ENCODE results near the gene NXPH2.

NXPH2 gene

GRCh38 chr2:138779781-138780445 lies at the start of gene NXPH2:
Gene NXPH2, minus strand, starts transcription at chr2:138780390. Its CDS starts 149 bp downstream, at chr2:138780241.
- no peaks in the 10 kb centered on the region for H3K9me3 ChIP-seq (ENCODE audit: control insufficient read depth, insufficient read depth, low read depth, low read length)
- H3K36me3 ChIP-seq (ENCODE audit: control insufficient read depth, insufficient read depth, low read length): no peaks in the 10 kb centered on the region
- peak within 1 kb of the TSS; percentile 65 for H3K4me3 ChIP-seq (ENCODE audit: low read depth, low read length)
- peak within 1 kb of the TSS; percentile 71 for H3K9ac ChIP-seq (ENCODE audit: low read length)
- H3K27me3 ChIP-seq (ENCODE audit: control insufficient read depth, insufficient read depth, low read length): peaks cover 67% of the 10 kb centered on the region
- no peak within 1 kb of the TSS for H3K27ac ChIP-seq (ENCODE audit: low read depth, low read length)
- peaks cover 16% of the 10 kb centered on the region for H3K4me1 ChIP-seq (ENCODE audit: control insufficient read depth, insufficient read depth, low read length)

GRCh38 chr2:138829326-138829919 lies 49.2 kb upstream of the NXPH2 start:
- Histone ChIP-seq H3K9me3 (ENCODE audit: control insufficient read depth, insufficient read depth, low read depth, low read length) (no peaks in the 10 kb centered on the region), H3K27ac (ENCODE audit: low read depth, low read length) (no peak overlapping the region), H3K4me3 (ENCODE audit: low read depth, low read length) (no peak overlapping the region), H3K36me3 (ENCODE audit: control insufficient read depth, insufficient read depth, low read length) (no peaks in the 10 kb centered on the region), H3K4me1 (ENCODE audit: control insufficient read depth, insufficient read depth, low read length) (no peaks in the 10 kb centered on the region), H3K27me3 (ENCODE audit: control insufficient read depth, insufficient read depth, low read length) (no peaks in the 10 kb centered on the region), H3K9ac (ENCODE audit: low read length) (no peak overlapping the region)

- no peaks in the 10 kb centered on the region for H3K9me3 ChIP-seq (ENCODE audit: control insufficient read depth, insufficient read depth, low read depth, low read length)
- H3K9ac ChIP-seq (ENCODE audit: low read length): no peak overlapping the region
- peaks cover 5% of the 10 kb centered on the region; the same call in 1 of the 2 replicates for H3K4me1 ChIP-seq (ENCODE audit: control insufficient read depth, insufficient read depth, low read length)
- H3K4me3 ChIP-seq (ENCODE audit: low read depth, low read length): no peak overlapping the region
- H3K36me3 ChIP-seq (ENCODE audit: control insufficient read depth, insufficient read depth, low read length): no peaks in the 10 kb centered on the region
- no peak overlapping the region for H3K27ac ChIP-seq (ENCODE audit: low read depth, low read length)
- H3K27me3 ChIP-seq (ENCODE audit: control insufficient read depth, insufficient read depth, low read length): no peaks in the 10 kb centered on the region
Measured at GRCh38 chr2:138827426-138828054, 47.4 kb upstream of the NXPH2 start.

- H3K27me3 ChIP-seq (ENCODE audit: control insufficient read depth, insufficient read depth, low read length): no peaks in the 10 kb centered on the region
- no peak overlapping the region for H3K4me3 ChIP-seq (ENCODE audit: low read depth, low read length)
- no peaks in the 10 kb centered on the region for H3K9me3 ChIP-seq (ENCODE audit: control insufficient read depth, insufficient read depth, low read depth, low read length)
- no peak overlapping the region for H3K9ac ChIP-seq (ENCODE audit: low read length)
- H3K27ac ChIP-seq (ENCODE audit: low read depth, low read length): no peak overlapping the region
- peaks cover 7% of the 10 kb centered on the region; the same call in 1 of the 2 replicates for H3K4me1 ChIP-seq (ENCODE audit: control insufficient read depth, insufficient read depth, low read length)
- H3K36me3 ChIP-seq (ENCODE audit: control insufficient read depth, insufficient read depth, low read length): no peaks in the 10 kb centered on the region
Measured at GRCh38 chr2:138823666-138824065, 43.5 kb upstream of the NXPH2 start.

GRCh38 chr2:138819964-138820363 lies 39.8 kb upstream of the NXPH2 start:
- Histone ChIP-seq H3K27ac (ENCODE audit: low read depth, low read length) (no peak overlapping the region), H3K36me3 (ENCODE audit: control insufficient read depth, insufficient read depth, low read length) (no peaks in the 10 kb centered on the region), H3K4me3 (ENCODE audit: low read depth, low read length) (no peak overlapping the region), H3K9ac (ENCODE audit: low read length) (no peak overlapping the region), H3K4me1 (ENCODE audit: control insufficient read depth, insufficient read depth, low read length) (peaks cover 9% of the 10 kb centered on the region; the same call in 1 of the 2 replicates), H3K27me3 (ENCODE audit: control insufficient read depth, insufficient read depth, low read length) (no peaks in the 10 kb centered on the region), H3K9me3 (ENCODE audit: control insufficient read depth, insufficient read depth, low read depth, low read length) (no peaks in the 10 kb centered on the region)

- Histone ChIP-seq H3K4me3 (ENCODE audit: low read depth, low read length) (no peak overlapping the region), H3K27me3 (ENCODE audit: control insufficient read depth, insufficient read depth, low read length) (no peaks in the 10 kb centered on the region), H3K27ac (ENCODE audit: low read depth, low read length) (no peak overlapping the region), H3K9ac (ENCODE audit: low read length) (no peak overlapping the region), H3K4me1 (ENCODE audit: control insufficient read depth, insufficient read depth, low read length) (peaks cover 6% of the 10 kb centered on the region; the same call in 1 of the 2 replicates), H3K9me3 (ENCODE audit: control insufficient read depth, insufficient read depth, low read depth, low read length) (no peaks in the 10 kb centered on the region), H3K36me3 (ENCODE audit: control insufficient read depth, insufficient read depth, low read length) (no peaks in the 10 kb centered on the region)
Measured at GRCh38 chr2:138818556-138818955, 38.4 kb upstream of the NXPH2 start.

- no peaks in the 10 kb centered on the region for H3K36me3 ChIP-seq (ENCODE audit: control insufficient read depth, insufficient read depth, low read length)
- H3K9ac ChIP-seq (ENCODE audit: low read length): no peak overlapping the region
- 0 out of 2 replicates have a peak, but pooled peaks cover 4% of the 10 kb centered on the region for H3K4me1 ChIP-seq (ENCODE audit: control insufficient read depth, insufficient read depth, low read length)
- H3K27me3 ChIP-seq (ENCODE audit: control insufficient read depth, insufficient read depth, low read length): no peaks in the 10 kb centered on the region
- no peaks in the 10 kb centered on the region for H3K9me3 ChIP-seq (ENCODE audit: control insufficient read depth, insufficient read depth, low read depth, low read length)
- no peak overlapping the region for H3K27ac ChIP-seq (ENCODE audit: low read depth, low read length)
- no peak overlapping the region for H3K4me3 ChIP-seq (ENCODE audit: low read depth, low read length)
Measured at GRCh38 chr2:138814123-138814898, 34.1 kb upstream of the NXPH2 start.

- Histone ChIP-seq H3K9ac (ENCODE audit: low read length) (no peak overlapping the region), H3K27me3 (ENCODE audit: control insufficient read depth, insufficient read depth, low read length) (no peaks in the 10 kb centered on the region), H3K4me1 (ENCODE audit: control insufficient read depth, insufficient read depth, low read length) (no peaks in the 10 kb centered on the region), H3K4me3 (ENCODE audit: low read depth, low read length) (no peak overlapping the region), H3K27ac (ENCODE audit: low read depth, low read length) (no peak overlapping the region), H3K36me3 (ENCODE audit: control insufficient read depth, insufficient read depth, low read length) (no peaks in the 10 kb centered on the region), H3K9me3 (ENCODE audit: control insufficient read depth, insufficient read depth, low read depth, low read length) (no peaks in the 10 kb centered on the region)
Measured at GRCh38 chr2:138811431-138811830, 31.2 kb upstream of the NXPH2 start.

GRCh38 chr2:138794724-138795123 lies 14.5 kb upstream of the NXPH2 start:
- Histone ChIP-seq H3K36me3 (ENCODE audit: control insufficient read depth, insufficient read depth, low read length) (no peaks in the 10 kb centered on the region), H3K4me3 (ENCODE audit: low read depth, low read length) (no peak overlapping the region)

GRCh38 chr2:138787053-138787666 lies 7.0 kb upstream of the NXPH2 start:
- H3K4me3 ChIP-seq (ENCODE audit: low read depth, low read length): no peak overlapping the region
- no peaks in the 10 kb centered on the region for H3K4me1 ChIP-seq (ENCODE audit: control insufficient read depth, insufficient read depth, low read length)
- H3K27ac ChIP-seq (ENCODE audit: low read depth, low read length): no peak overlapping the region
- peaks cover 37% of the 10 kb centered on the region for H3K27me3 ChIP-seq (ENCODE audit: control insufficient read depth, insufficient read depth, low read length)
- no peaks in the 10 kb centered on the region for H3K36me3 ChIP-seq (ENCODE audit: control insufficient read depth, insufficient read depth, low read length)
- H3K9me3 ChIP-seq (ENCODE audit: control insufficient read depth, insufficient read depth, low read depth, low read length): no peaks in the 10 kb centered on the region
- no peak overlapping the region for H3K9ac ChIP-seq (ENCODE audit: low read length)

More at GRCh38 chr2:138794724-138795123, 14.5 kb upstream of the NXPH2 start:
- Histone ChIP-seq H3K27me3 (ENCODE audit: control insufficient read depth, insufficient read depth, low read length) (no peaks in the 10 kb centered on the region), H3K9ac (ENCODE audit: low read length) (no peak overlapping the region), H3K9me3 (ENCODE audit: control insufficient read depth, insufficient read depth, low read depth, low read length) (no peaks in the 10 kb centered on the region), H3K27ac (ENCODE audit: low read depth, low read length) (no peak overlapping the region), H3K4me1 (ENCODE audit: control insufficient read depth, insufficient read depth, low read length) (no peaks in the 10 kb centered on the region)
